GM21529 (cell line): ENCODE results near the gene TNIP2.

Experiments used
- ATAC-seq: cut with Tn5 transposase; IDR thresholded peaks from one replicate; pipeline ENCODE4 v1.9.1; 2021; ENCODE audit not compliant: unreplicated experiment

The TNIP2 gene, protein sequence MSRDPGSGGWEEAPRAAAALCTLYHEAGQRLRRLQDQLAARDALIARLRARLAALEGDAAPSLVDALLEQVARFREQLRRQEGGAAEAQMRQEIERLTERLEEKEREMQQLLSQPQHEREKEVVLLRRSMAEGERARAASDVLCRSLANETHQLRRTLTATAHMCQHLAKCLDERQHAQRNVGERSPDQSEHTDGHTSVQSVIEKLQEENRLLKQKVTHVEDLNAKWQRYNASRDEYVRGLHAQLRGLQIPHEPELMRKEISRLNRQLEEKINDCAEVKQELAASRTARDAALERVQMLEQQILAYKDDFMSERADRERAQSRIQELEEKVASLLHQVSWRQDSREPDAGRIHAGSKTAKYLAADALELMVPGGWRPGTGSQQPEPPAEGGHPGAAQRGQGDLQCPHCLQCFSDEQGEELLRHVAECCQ

GRCh38 chr4:2755821-2756690, at the start of gene TNIP2:
TSS of gene TNIP2 (minus strand) at chr4:2756336. CDS start at chr4:2756289, 47 bp downstream.
- peak; percentile 71 for ATAC-seq

- no peak for ATAC-seq
These were observed 48.9 kb upstream of the TNIP2 start for GRCh38 chr4:2804973-2805501.

GRCh38 chr4:2804449-2804972, 48.4 kb upstream of the TNIP2 start:
- ATAC-seq, result no peak

- ATAC-seq, result no peak
These were observed 47.7 kb upstream of the TNIP2 start for GRCh38 chr4:2803624-2804448.

DNA sequence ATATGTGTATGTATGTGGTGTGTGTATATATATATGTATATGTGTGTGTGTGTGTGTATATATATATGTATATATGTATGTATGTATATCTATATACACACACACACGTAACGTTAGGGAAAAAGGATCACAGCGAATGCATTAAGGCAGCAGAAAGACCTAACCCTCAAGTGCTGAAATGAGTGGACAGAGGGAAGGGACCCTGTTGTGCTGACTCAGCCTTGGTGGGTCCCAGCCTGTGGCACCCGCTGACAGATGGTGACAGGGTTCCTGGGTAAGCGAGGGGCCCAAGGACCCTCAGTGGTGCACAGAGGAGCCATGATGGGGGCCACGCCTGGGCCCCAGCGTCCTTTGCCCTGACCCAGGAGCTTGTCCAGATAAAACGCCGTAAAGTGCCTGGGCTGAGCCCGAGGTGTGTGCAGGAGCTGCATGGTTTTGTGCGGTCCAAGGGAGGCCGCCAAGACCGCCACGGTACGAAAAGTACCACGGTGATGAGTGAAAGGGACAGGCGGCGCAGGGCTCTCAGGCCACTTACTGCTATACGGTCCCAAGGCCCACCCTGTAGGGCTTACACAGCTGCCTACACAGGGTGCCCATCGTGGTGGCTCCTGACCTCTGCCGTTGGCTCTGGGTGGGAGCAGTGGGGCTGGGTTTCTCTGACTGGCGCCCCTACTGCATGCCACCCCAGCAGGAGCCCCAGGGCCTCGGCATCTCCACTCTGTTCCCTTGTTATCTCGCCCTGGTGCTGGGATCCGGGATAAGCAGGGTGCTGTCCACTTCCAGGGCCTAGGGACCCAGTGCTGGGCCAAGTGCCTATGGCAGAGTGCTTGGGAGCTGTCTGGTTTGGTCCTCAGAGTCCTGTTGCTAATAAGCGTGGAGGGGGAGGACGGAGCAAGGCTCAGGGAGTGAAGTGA, 46.7 kb upstream of the TNIP2 start:
- ATAC-seq, result no peak

- ATAC-seq, result peak; percentile 48
These were observed 44.8 kb upstream of the TNIP2 start for GRCh38 chr4:2800691-2801596.

DNA sequence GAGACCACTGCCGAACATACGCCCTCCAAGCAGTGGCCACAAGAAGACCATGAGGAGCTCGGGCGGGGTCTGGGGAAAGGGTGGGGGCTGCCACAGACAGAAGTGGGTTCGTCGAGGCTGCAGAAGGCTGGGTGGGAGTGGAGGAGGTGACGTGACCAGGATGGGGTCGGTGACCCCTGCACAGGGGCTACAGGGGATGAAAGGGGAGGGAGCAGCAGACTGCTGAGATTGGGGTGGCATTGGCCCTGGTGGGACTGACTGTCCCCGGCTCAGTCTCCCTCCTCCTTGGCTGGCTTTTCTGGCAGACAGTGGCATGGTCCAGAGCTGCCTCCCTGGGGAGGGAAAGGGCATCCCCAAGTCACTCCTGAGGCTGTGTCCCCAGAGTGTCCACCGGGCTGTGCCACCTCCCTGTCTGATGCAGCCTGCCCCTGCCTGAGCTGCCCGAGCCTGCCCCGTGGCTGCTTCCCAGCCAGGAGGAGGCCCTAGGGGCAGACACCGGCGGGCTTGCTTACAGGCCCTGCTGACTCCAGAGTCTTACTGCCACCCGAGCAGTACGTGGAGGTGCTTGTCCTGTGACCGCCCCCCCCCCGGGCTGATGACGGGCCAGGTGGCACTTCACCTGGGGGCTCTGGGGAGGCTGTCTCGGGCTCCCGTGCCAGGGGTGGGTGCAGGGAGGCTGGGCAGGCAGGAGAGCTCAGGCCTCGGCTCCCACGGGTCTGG, 44.0 kb upstream of the TNIP2 start:
- no peak for ATAC-seq

DNA sequence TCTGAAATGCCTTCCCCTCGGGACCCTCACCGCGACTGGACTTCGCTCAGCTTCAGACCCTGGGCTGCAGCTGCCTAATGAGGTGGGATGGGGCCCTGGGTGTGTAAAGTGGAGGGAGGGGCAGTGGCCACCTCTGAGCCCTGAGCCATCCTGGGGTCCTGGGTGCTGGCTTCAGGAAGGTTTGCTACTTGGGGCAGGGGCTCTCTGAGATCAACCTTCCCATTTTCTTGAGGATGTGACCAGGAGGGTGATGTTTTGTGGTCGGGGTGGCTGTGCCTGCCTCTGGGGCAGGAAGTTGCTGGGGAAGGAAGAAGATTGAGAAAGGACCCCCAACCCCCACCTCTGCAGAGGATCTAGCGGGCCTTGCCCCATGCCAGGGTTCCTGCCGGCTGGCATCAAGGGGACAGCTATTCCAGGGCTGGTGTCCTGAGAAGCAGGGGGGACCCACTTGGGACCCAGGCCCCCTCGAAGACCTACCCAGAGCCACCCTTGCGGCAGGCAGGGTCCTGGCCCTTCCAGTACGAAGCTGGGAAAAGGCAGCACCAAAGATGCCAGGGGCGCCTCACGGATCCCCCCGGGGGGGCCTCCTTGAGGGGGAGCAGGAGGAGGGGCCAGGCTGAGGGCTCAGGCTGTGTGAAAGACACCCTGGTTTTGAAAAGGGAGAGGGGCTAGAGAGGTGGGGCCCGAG, 43.2 kb upstream of the TNIP2 start:
- no peak for ATAC-seq

DNA sequence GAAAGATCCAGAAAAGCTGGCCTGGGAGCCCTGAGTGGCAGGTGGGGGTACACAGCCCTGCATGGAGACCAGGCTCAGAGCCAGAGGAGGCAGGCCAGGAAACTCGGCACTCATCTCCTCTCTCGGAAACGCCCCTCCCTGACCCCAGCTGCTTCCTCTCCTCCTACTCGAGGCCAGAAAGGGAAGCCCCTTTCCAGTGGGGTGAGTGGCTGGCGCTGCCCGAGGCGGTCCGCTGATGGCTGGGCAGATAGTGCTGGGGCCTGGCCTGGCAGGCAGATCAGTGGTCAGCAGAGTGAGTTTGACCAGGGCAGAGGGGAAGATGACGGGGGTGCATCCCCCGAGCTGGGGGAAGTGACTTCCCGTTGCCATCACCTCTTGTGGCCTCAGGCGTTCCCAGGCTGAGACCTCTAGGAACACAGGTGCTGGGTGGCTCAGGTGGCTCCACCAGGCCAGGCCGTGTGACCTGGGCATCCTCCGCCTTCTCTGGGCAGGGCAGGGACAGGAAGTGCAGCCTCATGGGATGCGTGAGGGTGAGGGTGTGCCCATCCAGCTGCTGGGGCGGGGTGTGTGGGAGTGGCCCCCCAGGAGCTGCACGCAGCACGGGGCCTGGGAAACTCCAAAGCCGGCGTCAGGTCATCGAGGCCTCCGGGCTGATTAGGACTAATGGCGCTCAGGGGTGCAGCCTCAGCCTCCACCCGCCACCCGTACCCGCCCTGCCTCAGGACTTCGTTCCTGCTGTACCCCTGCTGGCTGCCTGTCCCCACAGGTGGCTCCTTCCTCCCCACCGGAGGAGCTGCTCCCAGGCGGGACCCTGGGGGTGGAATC, 42.5 kb upstream of the TNIP2 start:
- peak; percentile 54 for ATAC-seq

- ATAC-seq, result no peak
These were observed 41.6 kb upstream of the TNIP2 start for GRCh38 chr4:2797545-2798305.

GRCh38 chr4:2796849-2797544, 40.9 kb upstream of the TNIP2 start:
- no peak for ATAC-seq

DNA sequence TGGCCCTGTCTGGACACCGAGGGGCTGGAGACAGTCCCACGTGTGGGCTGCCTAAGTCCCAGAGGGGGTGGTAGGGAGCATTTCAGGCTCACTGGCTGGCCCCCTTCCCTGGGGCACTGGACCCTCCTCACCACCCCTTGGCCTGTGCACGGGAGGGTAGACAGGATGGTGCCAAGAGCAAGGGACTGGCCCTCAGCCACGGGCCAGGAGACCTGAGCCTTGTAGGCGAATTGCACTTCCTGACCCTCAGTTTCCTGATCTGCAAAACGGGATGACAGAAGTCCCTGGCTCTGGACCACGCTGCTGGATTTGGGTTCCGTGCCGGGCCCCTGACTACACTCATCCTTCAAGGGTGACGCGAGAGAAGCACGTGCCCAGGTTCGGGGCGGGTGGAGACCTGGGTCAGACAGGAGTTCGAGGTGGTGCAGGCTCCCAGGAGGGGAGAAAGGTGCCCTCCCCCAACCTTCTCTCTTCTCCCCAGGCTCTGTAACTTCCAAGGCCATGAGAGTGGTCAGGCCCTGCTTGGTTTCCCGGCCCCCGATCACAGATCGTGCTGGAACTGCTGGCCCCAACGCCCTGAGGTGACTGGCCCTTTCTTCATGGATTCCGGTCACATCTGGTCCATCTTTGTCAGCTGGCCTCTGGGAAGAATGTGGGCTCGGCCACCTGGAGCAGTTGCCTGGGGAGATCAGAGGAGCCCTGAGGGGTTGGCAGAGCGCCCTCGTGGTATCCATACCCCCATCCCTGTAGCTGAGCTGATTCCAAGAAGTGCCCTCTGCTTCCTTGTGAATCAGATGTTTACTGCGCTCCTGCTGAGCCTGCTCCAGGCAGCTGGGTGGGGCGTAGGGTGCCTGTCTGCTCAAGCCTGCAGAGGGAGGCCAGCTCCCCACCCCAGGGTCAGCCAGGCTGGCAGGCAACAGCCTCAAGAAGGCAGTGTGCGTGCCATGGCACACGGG, 40.0 kb upstream of the TNIP2 start:
- no peak for ATAC-seq

DNA sequence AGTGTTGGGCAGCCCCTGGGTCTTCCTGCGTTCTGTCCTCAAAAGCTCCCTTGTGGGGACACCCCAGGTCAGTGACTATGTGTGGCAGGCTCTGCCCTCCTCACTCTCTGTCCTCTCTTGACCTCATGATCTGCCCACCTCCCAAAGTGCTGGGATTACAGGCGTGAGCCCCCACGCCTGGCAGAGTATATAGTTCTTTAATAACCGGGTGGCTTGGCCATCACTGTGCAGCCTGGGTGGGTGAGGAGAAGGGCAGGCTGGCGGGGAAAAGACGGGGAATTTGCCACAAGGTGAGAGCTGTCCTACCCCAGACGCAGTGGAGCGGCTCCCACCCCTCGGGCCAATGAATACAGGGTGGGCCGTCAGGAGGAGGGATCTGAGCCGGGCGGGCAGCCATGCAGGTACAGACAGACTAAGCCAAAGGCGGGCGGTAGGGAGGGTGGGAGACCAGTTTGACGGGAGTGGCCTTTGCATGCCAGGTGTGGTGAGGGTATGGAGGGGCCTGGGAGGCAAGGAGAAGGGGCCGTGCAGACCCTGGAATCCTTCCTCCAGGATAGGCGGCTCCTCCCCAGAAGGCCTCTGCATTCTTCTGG, 39.3 kb upstream of the TNIP2 start:
- no peak for ATAC-seq
